ENCODE measurements around the gene TM9SF1.

TM9SF1 gene

DNA sequence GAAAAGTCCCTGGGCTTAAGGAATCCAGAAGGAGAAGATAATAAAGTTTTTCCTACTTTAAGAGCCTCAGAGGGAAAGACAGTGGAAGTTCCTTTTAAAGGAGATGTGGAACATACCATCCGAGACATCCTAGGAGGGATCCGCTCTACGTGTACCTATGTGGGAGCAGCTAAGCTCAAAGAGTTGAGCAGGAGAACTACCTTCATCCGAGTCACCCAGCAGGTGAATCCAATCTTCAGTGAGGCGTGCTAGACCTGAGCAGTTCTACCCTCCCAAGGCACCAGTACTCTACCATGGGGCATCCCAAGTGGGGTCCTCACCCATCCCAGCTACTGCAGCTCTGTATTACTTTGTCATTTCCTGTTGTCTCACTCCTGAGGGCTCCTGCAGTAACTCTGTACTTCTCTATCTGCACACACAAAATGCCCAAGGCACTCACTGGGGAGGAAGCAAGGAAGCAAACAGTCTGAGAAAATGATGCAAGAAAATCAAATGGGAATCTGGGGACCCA, 43.3 kb upstream of the TM9SF1 start:
- peaks cover 52% of the 10 kb centered on the region for H3K4me1 ChIP-seq
- TF ChIP-seq, protein P1, sequence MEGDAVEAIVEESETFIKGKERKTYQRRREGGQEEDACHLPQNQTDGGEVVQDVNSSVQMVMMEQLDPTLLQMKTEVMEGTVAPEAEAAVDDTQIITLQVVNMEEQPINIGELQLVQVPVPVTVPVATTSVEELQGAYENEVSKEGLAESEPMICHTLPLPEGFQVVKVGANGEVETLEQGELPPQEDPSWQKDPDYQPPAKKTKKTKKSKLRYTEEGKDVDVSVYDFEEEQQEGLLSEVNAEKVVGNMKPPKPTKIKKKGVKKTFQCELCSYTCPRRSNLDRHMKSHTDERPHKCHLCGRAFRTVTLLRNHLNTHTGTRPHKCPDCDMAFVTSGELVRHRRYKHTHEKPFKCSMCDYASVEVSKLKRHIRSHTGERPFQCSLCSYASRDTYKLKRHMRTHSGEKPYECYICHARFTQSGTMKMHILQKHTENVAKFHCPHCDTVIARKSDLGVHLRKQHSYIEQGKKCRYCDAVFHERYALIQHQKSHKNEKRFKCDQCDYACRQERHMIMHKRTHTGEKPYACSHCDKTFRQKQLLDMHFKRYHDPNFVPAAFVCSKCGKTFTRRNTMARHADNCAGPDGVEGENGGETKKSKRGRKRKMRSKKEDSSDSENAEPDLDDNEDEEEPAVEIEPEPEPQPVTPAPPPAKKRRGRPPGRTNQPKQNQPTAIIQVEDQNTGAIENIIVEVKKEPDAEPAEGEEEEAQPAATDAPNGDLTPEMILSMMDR (IDR thresholded peaks at IDR 0.05), result no peak
- H2AFZ ChIP-seq, result no peak overlapping the region
- no peak overlapping the region for H3K9ac ChIP-seq
- peak overlapping the region; percentile 98 for H3K27ac ChIP-seq
- peak overlapping the region; percentile 98 for H3K4me2 ChIP-seq (ENCODE audit: low read length)
- H3K27me3 ChIP-seq (ENCODE audit: control insufficient read depth, insufficient read depth, low read length), result no peaks in the 10 kb centered on the region
- no peaks in the 10 kb centered on the region for H3K9me3 ChIP-seq (ENCODE audit: control insufficient read depth, low read length)
- peaks cover 28% of the 10 kb centered on the region for H3K79me2 ChIP-seq
- peaks cover 24% of the 10 kb centered on the region for H3K36me3 ChIP-seq (ENCODE audit: control insufficient read depth, insufficient read depth, low read length)
- H3K4me3 ChIP-seq (ENCODE audit: low read depth, low read length), result peak overlapping the region; percentile 100

DNA sequence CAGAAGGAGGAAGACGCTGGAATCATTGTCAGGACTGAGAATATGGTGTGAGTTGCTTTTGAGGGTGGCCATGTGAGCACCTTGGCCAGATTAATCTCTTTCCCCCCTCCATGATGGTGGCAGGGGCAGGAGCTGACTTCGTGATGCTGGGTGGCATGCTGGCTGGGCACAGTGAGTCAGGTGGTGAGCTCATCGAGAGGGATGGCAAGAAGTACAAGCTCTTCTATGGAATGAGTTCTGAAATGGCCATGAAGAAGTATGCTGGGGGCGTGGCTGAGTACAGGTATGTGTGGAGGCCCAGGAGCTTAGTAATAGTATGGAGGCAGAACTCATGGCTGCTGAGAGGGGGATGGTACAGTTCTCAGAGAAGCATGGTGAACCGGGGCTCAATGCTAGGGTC, 42.9 kb upstream of the TM9SF1 start:
- peaks cover 24% of the 10 kb centered on the region for H3K36me3 ChIP-seq (ENCODE audit: control insufficient read depth, insufficient read depth, low read length)
- peaks cover 55% of the 10 kb centered on the region for H3K4me1 ChIP-seq

DNA sequence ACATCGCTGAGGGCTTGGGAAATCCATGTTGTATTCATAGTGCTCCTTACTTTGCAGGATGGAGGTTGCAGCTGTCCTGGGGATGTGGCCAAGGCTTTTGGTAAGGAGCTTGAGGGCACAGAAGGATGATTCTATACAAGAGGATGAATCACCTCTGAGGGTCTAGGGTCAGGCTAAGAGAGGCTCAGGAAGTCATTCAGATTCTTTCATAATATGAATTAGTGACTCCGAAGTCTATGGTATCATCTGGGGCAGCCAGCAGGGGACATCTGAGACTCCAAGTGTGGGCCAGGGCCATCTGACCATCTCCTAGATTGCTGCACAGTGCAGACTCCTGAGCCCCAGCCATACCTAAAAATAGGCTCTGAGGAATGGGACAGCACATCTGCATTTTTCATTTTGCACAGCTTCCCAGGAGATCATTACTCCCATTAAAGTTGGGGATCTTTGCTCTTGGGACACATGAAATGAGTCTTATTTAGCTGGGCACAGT, 42.3 kb upstream of the TM9SF1 start:
- peaks cover 28% of the 10 kb centered on the region for H3K79me2 ChIP-seq
- TF ChIP-seq, protein P1 (IDR thresholded peaks at IDR 0.05), result no peak
- H3K4me2 ChIP-seq (ENCODE audit: low read length), result peak overlapping the region; percentile 98
- peaks cover 58% of the 10 kb centered on the region for H3K4me1 ChIP-seq
- no peaks in the 10 kb centered on the region for H3K27me3 ChIP-seq (ENCODE audit: control insufficient read depth, insufficient read depth, low read length)
- peak overlapping the region; percentile 98 for H3K27ac ChIP-seq
- H3K9ac ChIP-seq, result no peak overlapping the region
- H2AFZ ChIP-seq, result no peak overlapping the region
- H3K4me3 ChIP-seq (ENCODE audit: low read depth, low read length), result peak overlapping the region; percentile 100
- peaks cover 24% of the 10 kb centered on the region for H3K36me3 ChIP-seq (ENCODE audit: control insufficient read depth, insufficient read depth, low read length)
- H3K9me3 ChIP-seq (ENCODE audit: control insufficient read depth, low read length), result no peaks in the 10 kb centered on the region

More for the DNA sequence above, 42.9 kb upstream of the TM9SF1 start:
- TF ChIP-seq, protein P1 (IDR thresholded peaks at IDR 0.05), result no peak
- no peaks in the 10 kb centered on the region for H3K27me3 ChIP-seq (ENCODE audit: control insufficient read depth, insufficient read depth, low read length)
- peak overlapping the region; percentile 98 for H3K27ac ChIP-seq
- H3K79me2 ChIP-seq, result peaks cover 28% of the 10 kb centered on the region
- peak overlapping the region; percentile 98 for H3K4me2 ChIP-seq (ENCODE audit: low read length)
- no peak overlapping the region for H2AFZ ChIP-seq
- H3K9me3 ChIP-seq (ENCODE audit: control insufficient read depth, low read length), result no peaks in the 10 kb centered on the region
- no peak overlapping the region for H3K9ac ChIP-seq
- H3K4me3 ChIP-seq (ENCODE audit: low read depth, low read length), result peak overlapping the region; percentile 100

DNA sequence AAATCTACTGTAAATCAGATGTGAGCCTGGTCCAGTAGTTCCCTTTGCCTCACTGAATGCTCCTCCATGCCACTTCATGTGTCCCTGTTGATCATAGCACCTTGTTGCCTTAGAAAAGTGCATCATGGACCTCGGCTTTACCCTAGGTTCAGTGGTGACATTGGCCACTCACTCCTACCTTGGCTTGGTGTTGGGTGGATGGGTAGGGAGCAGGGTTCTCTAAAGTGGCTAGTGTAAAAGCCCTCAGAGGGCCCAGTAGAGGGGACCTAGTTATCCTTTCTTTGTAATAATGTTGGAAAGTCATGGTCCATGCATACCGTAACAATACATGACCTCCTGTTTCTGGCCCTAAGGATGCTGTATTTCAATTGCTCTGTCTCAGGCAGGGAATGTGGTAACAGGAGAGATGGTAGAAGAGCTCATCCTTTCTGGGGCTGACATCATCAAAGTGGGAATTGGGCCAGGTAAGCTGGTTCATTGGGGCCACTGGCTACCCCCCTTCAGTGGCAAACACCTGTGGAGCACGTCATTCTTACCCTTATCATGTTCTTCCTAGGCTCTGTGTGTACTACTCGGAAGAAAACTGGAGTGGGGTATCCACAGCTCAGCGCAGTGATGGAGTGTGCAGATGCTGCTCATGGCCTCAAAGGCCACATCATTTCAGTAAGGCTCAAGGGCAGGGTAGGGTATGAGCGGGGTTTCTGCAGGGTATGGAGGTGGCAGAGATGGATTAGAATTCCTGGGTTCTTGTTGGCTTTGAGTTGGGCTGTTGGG, 41.6 kb upstream of the TM9SF1 start:
- Histone ChIP-seq H3K79me2 (peaks cover 28% of the 10 kb centered on the region), H3K9me3 (ENCODE audit: control insufficient read depth, low read length) (no peaks in the 10 kb centered on the region), H3K27me3 (ENCODE audit: control insufficient read depth, insufficient read depth, low read length) (no peaks in the 10 kb centered on the region), H3K9ac (no peak overlapping the region), H3K4me1 (peaks cover 58% of the 10 kb centered on the region), H3K4me2 (ENCODE audit: low read length) (peak overlapping the region; percentile 98), H3K36me3 (ENCODE audit: control insufficient read depth, insufficient read depth, low read length) (peaks cover 24% of the 10 kb centered on the region), H2AFZ (no peak overlapping the region), H3K27ac (peak overlapping the region; percentile 98), H3K4me3 (ENCODE audit: low read depth, low read length) (peak overlapping the region; percentile 100)
- TF ChIP-seq, protein P1 (IDR thresholded peaks at IDR 0.05), result no peak
